Trophoblast cell (in vitro differentiated cells and primary cell): Measurements from ENCODE around the gene ACVR1B.

Experiments
- DNase-seq, 2 donors: peaks; one replicate each; pipeline ENCODE4 v3.0.0-alpha.2; 2016
- H2AFZ ChIP-seq: 2 replicates; pipeline ENCODE4 v1.6.1; 2013; ENCODE audit warnings: low read length, moderate library complexity, mild to moderate bottlenecking; ENCODE audit not compliant: insufficient read depth, poor library complexity
- H2AK5ac ChIP-seq: 2 replicates; pipeline ENCODE4 v1.6.1; 2013; ENCODE audit warnings: mild to moderate bottlenecking, low read length
- H2BK120ac ChIP-seq: 2 replicates; pipeline ENCODE4 v1.6.1; 2013; ENCODE audit warnings: low read length, mild to moderate bottlenecking, moderate library complexity; ENCODE audit not compliant: insufficient read depth, poor library complexity
- H2BK12ac ChIP-seq: 2 replicates; pipeline ENCODE4 v1.6.1; 2013; ENCODE audit warnings: mild to moderate bottlenecking, low read length, moderate library complexity
- H2BK5ac ChIP-seq: 2 replicates; pipeline ENCODE4 v1.6.1; 2013; ENCODE audit warnings: low read length, low read depth, moderate library complexity, mild to moderate bottlenecking; ENCODE audit not compliant: poor library complexity
- H3K14ac ChIP-seq: 2 replicates; pipeline ENCODE4 v1.6.1; 2013; ENCODE audit warnings: mild to moderate bottlenecking, low read length
- H3K18ac ChIP-seq: 2 replicates; pipeline ENCODE4 v1.6.1; 2013; ENCODE audit warnings: mild to moderate bottlenecking, low read length
- H3K23ac ChIP-seq: 2 replicates; pipeline ENCODE4 v1.6.1; 2013; ENCODE audit warnings: low read length
- H3K27ac ChIP-seq: 2 replicates; pipeline ENCODE4 v1.5.1; 2013; ENCODE audit warnings: low read depth, mild to moderate bottlenecking, inconsistent platforms, low read length, moderate library complexity
- H3K27me3 ChIP-seq: 2 replicates; pipeline ENCODE4 v1.6.1; 2013; ENCODE audit warnings: inconsistent platforms, mild to moderate bottlenecking, low read length, moderate library complexity; ENCODE audit not compliant: insufficient read depth
- H3K36me3 ChIP-seq, 2 experiments: 1 replicate in 1 of 2; 2 replicates in 1 of 2; pipeline ENCODE4 v1.6.1; 2013; ENCODE audit warnings: low read length in 2 of 2, mild to moderate bottlenecking in 2 of 2, moderate library complexity in 1 of 2; ENCODE audit not compliant: insufficient read depth in 2 of 2, control insufficient read depth in 1 of 2
- H3K4ac ChIP-seq: 2 replicates; pipeline ENCODE4 v1.6.1; 2013; ENCODE audit warnings: low read depth, mild to moderate bottlenecking, low read length, moderate library complexity
- H3K4me1 ChIP-seq, 2 experiments: 1 replicate in 1 of 2; 2 replicates in 1 of 2; pipeline ENCODE4 v1.6.1; 2013; ENCODE audit warnings: low read length in 2 of 2, mild to moderate bottlenecking in 2 of 2, moderate library complexity in 1 of 2; ENCODE audit not compliant: insufficient read depth in 2 of 2, control insufficient read depth in 1 of 2
- H3K4me2 ChIP-seq: 2 replicates; pipeline ENCODE4 v1.6.1; 2013; ENCODE audit warnings: inconsistent platforms, mild to moderate bottlenecking, low read length, moderate library complexity
- H3K4me3 ChIP-seq: 2 replicates; pipeline ENCODE4 v1.5.1; 2013; ENCODE audit warnings: mild to moderate bottlenecking, low read depth, low read length, inconsistent platforms
- H3K79me1 ChIP-seq: one replicate; pipeline ENCODE4 v1.6.1; 2013; ENCODE audit warnings: low read length
- H3K79me2 ChIP-seq: 2 replicates; pipeline ENCODE4 v1.6.1; 2013; ENCODE audit warnings: low read length, mild to moderate bottlenecking; ENCODE audit not compliant: control insufficient read depth, insufficient read depth, poor library complexity
- H3K9ac ChIP-seq: 2 replicates; pipeline ENCODE4 v1.6.1; 2013; ENCODE audit warnings: mild to moderate bottlenecking, low read length
- H3K9me3 ChIP-seq: 2 replicates; pipeline ENCODE4 v1.6.1; 2013; ENCODE audit warnings: low read depth, mild to moderate bottlenecking, control low read depth, inconsistent platforms, low read length; ENCODE audit not compliant: insufficient read depth
- H4K12ac ChIP-seq: 2 replicates; pipeline ENCODE4 v1.6.1; 2013; ENCODE audit warnings: low read depth, mild to moderate bottlenecking, low read length, moderate library complexity
- H4K8ac ChIP-seq: 2 replicates; pipeline ENCODE4 v1.6.1; 2013; ENCODE audit warnings: low read depth, mild to moderate bottlenecking, low read length, moderate library complexity
- H4K91ac ChIP-seq: one replicate; pipeline ENCODE4 v1.6.1; 2013; ENCODE audit warnings: low read depth, mild to moderate bottlenecking, low read length, moderate library complexity
- WGBS: extraction: QIAGEN DNeasy Blood & Tissue Kit; methylation state at CpG from one replicate; pipeline ENCODE4 v1.1.7; 2013; ENCODE audit warnings: missing lambda C conversion rate; ENCODE audit not compliant: insufficient read length, insufficient coverage; ENCODE audit errors: extremely low coverage; 5-methylcytosine and 5-hydroxymethylcytosine counted together

Gene ACVR1B

DNA sequence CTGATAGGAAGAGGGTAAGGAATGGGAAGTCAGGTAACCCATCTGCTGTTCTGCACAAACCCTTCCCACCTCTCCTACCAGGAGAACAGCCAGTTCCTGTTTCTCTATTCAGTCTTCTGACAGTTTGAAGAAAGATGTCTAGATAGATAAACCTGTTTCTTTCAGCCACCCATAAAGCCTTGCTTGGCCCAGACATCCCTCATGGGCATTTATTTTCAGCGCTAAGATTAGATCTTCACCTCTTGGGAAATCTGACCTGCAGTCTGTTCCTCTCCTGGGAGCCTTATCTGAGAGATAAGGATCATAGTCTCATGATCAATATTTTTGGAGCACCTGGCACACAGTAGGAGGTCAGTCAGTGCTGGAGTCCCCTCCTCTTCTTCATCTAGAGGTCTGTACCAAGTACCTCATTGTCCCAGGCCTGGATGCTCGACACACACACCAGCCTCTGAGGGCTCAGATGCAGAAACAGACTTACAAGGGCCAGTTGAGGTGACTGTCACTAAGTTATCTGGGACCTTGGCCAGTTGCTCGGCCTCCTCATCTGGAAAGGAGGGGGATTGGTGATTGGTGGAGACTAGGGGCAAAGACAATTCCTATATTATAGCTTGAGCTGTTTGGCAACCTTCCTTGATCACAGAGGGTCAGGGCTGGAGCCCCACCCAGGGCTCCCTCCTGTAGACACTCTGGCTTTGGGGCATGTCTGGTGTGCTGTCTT, 26.0 kb upstream of the ACVR1B start:
- no peak overlapping the region for H3K4me2 ChIP-seq
- peak overlapping the region; percentile 26 for H4K8ac ChIP-seq
- H3K23ac ChIP-seq = no peak overlapping the region
- no peaks in the 10 kb centered on the region for H3K9me3 ChIP-seq
- no peaks in the 10 kb centered on the region for H3K27me3 ChIP-seq
- no peak overlapping the region for H2BK12ac ChIP-seq
- H2BK120ac ChIP-seq = peak overlapping the region; percentile 44
- WGBS = no CpG with 5 or more reads among the region's 3 CpGs
- no peak overlapping the region for H2AK5ac ChIP-seq
- peaks cover 7% of the 10 kb centered on the region for H3K79me1 ChIP-seq
- DNase-seq = peak; percentile 82 to 93
- no peak overlapping the region for H2AFZ ChIP-seq
- H3K27ac ChIP-seq = peak overlapping the region; percentile 52
- H3K18ac ChIP-seq = no peak overlapping the region
- no peak overlapping the region for H3K4ac ChIP-seq
- no peaks in the 10 kb centered on the region for H3K36me3 ChIP-seq
- H3K14ac ChIP-seq = no peak overlapping the region
- H3K4me1 ChIP-seq = peaks cover 8 to 15% of the 10 kb centered on the region in 2 experiments
- no peak overlapping the region for H4K12ac ChIP-seq
- peak overlapping the region; percentile 8 for H2BK5ac ChIP-seq
- H3K9ac ChIP-seq = no peak overlapping the region
- no peaks in the 10 kb centered on the region for H3K79me2 ChIP-seq
- no peak overlapping the region for H3K4me3 ChIP-seq
- peak overlapping the region; percentile 31 for H4K91ac ChIP-seq

- peak overlapping the region; percentile 42 for H3K9ac ChIP-seq
- H3K4me3 ChIP-seq = no peak overlapping the region
- H3K4ac ChIP-seq = no peak overlapping the region
- peaks cover 8 to 15% of the 10 kb centered on the region in 2 experiments for H3K4me1 ChIP-seq
- no CpG with 5 or more reads among the region's 8 CpGs for WGBS
- peak; percentile 94 to 95 for DNase-seq
- no peak overlapping the region for H3K4me2 ChIP-seq
- H3K14ac ChIP-seq = no peak overlapping the region
- no peaks in the 10 kb centered on the region for H3K9me3 ChIP-seq
- peak overlapping the region; percentile 8 for H2BK5ac ChIP-seq
- H4K91ac ChIP-seq = peak overlapping the region; percentile 31
- no peak overlapping the region for H3K18ac ChIP-seq
- no peak overlapping the region for H4K12ac ChIP-seq
- H3K79me2 ChIP-seq = no peaks in the 10 kb centered on the region
- no peaks in the 10 kb centered on the region for H3K36me3 ChIP-seq
- no peak overlapping the region for H4K8ac ChIP-seq
- H2BK12ac ChIP-seq = no peak overlapping the region
- no peak overlapping the region for H2AFZ ChIP-seq
- H3K79me1 ChIP-seq = peaks cover 7% of the 10 kb centered on the region
- H2BK120ac ChIP-seq = peak overlapping the region; percentile 44
- no peak overlapping the region for H3K23ac ChIP-seq
- no peaks in the 10 kb centered on the region for H3K27me3 ChIP-seq
- no peak overlapping the region for H2AK5ac ChIP-seq
- peak overlapping the region; percentile 52 for H3K27ac ChIP-seq
Measured at GRCh38 chr12:51926064-51926632, 25.4 kb upstream of the ACVR1B start.

GRCh38 chr12:51926718-51927117, 24.8 kb upstream of the ACVR1B start:
- Histone ChIP-seq H2BK120ac (no peak overlapping the region), H3K4me1 (peaks cover 8 to 15% of the 10 kb centered on the region in 2 experiments), H3K79me2 (no peaks in the 10 kb centered on the region), H3K27me3 (no peaks in the 10 kb centered on the region), H3K9ac (no peak overlapping the region), H2BK12ac (no peak overlapping the region), H3K23ac (no peak overlapping the region), H3K4me2 (no peak overlapping the region), H3K27ac (no peak overlapping the region), H2AK5ac (no peak overlapping the region), H3K79me1 (peaks cover 7% of the 10 kb centered on the region), H2AFZ (no peak overlapping the region), H4K12ac (no peak overlapping the region), H3K4me3 (no peak overlapping the region), H3K9me3 (no peaks in the 10 kb centered on the region), H4K8ac (no peak overlapping the region), H4K91ac (no peak overlapping the region), H3K36me3 (no peaks in the 10 kb centered on the region), H3K4ac (no peak overlapping the region), H3K18ac (no peak overlapping the region), H2BK5ac (no peak overlapping the region), H3K14ac (no peak overlapping the region)
- DNase-seq = peak; percentile 56 to 76
- WGBS = no CpG with 5 or more reads among the region's 2 CpGs

DNA sequence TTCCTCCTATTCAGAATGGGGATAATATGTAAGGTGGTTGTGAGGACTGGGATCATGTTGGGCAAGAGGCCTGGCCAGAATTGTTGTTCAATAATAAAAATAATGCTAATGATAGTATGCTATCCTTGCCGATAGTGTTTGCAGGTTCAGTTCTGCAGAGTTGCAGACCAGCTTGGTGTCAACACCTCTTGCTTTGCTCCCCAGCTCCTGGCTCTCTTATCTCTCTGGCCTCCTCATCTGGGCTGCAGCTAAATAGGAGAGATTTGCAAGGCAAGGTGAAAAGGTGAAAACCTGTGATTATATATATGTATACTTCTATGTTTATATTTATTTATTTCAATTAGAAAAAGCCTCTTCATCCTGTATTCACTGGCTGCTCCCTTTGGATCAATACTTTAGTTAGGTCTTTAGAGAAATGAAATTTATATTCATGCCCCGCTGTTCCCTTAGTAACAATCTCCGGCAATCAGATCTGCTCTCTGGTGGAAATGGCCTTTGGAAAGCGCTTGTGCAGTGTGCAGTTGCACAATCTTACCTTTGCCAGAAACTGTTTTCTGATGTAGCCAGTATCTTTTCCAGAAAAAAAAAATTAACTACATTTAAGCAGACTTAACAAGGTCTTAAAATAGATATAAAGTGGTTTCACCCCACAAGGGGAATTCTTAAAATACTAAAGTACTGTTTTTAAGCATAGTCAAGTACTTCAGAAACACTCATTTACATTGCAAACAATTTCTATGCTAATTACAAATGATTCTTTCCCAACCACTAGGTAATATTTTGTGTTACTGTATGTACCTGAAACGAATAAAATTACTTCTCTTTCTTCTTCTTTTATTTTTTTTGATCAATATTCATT, 19.1 kb upstream of the ACVR1B start:
- H3K79me1 ChIP-seq = no peaks in the 10 kb centered on the region
- no peak overlapping the region for H3K23ac ChIP-seq
- no peaks in the 10 kb centered on the region for H3K36me3 ChIP-seq
- H3K79me2 ChIP-seq = no peaks in the 10 kb centered on the region
- no peak for DNase-seq
- no peak overlapping the region for H3K4ac ChIP-seq
- H3K4me1 ChIP-seq = peaks cover 0 to 2% of the 10 kb centered on the region in 2 experiments
- no peak overlapping the region for H3K4me2 ChIP-seq
- no peak overlapping the region for H2BK5ac ChIP-seq
- no peak overlapping the region for H2AFZ ChIP-seq
- H2BK120ac ChIP-seq = no peak overlapping the region
- no peak overlapping the region for H3K4me3 ChIP-seq
- no peak overlapping the region for H3K14ac ChIP-seq
- no peaks in the 10 kb centered on the region for H3K27me3 ChIP-seq
- no peak overlapping the region for H3K27ac ChIP-seq
- H4K91ac ChIP-seq = no peak overlapping the region
- no peak overlapping the region for H4K12ac ChIP-seq
- H3K9ac ChIP-seq = no peak overlapping the region
- no peak overlapping the region for H4K8ac ChIP-seq
- no CpG with 5 or more reads among the region's 5 CpGs for WGBS
- H3K18ac ChIP-seq = no peak overlapping the region
- H3K9me3 ChIP-seq = no peaks in the 10 kb centered on the region
- no peak overlapping the region for H2BK12ac ChIP-seq
- H2AK5ac ChIP-seq = no peak overlapping the region
